Activated CD8-positive, alpha-beta memory T cell treated with anti-CD3 and anti-CD28 coated beads, Interleukin-2, amount 50 U/mL, for 48 hours (primary cell): ENCODE results near the gene RGMA.

ENCODE experiments used
- DNase-seq: peaks from one replicate; pipeline ENCODE4 v3.0.0-alpha.2; 2020

RGMA gene

DNA sequence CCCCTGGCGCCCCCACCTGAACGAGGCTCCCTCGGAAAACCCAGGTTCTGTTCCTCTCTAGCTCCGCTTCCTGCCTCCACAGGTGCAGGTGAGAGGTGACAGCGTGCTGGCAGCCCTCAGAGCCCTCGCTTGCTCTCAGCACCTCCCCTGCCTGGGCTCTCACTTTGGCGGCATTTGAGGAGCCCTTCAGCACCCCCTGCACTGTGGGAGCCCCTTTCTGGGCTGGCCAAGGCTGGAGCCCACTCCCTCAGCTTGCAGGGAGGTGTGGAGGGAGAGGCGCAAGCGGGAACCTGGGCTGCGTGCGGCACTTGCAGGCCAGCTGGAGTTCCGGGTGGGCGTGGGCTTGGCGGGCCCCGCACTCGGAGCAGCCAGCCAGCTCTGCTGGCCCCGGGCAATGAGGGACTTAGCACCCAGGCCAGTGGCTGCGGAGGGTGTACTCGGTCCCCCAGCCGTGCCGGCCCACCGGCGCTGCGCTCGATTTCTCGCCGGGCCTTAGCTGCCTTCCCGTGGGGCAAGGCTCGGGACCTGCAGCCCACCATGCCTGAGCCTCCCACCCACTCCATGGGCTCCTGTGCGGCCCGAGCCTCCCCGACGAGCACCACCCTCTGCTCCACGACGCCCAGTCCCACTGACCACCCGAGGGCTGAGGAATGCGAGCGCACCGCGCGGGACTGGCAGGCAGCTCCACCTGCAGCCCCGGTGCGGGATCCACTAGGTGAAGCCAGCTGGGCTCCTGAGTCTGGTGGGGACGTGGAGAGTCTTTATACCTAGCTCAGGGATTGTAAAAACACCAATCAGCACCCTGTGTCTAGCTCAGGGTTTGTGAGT is 57.2 kb downstream of the RGMA start:
- peak; percentile 44 for DNase-seq

DNA sequence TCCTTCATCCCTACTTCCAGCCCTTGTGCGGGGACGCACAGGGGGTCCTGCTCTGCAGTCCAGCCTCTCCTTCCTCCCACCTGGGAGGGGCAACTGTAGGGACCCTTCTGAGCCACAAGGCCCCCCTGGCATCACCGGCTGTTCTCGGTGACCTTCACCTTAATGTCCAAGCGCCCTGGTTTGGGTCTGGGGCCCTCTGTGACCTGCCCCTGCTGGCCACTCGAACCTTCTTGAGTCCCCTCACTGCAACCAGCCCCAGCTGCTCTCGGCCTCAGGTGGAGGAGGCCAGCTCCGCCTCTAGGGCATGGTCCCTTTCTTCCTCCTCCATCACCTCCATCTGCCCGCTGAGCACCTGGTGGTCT is 57.9 kb downstream of the RGMA start:
- no peak for DNase-seq

DNA sequence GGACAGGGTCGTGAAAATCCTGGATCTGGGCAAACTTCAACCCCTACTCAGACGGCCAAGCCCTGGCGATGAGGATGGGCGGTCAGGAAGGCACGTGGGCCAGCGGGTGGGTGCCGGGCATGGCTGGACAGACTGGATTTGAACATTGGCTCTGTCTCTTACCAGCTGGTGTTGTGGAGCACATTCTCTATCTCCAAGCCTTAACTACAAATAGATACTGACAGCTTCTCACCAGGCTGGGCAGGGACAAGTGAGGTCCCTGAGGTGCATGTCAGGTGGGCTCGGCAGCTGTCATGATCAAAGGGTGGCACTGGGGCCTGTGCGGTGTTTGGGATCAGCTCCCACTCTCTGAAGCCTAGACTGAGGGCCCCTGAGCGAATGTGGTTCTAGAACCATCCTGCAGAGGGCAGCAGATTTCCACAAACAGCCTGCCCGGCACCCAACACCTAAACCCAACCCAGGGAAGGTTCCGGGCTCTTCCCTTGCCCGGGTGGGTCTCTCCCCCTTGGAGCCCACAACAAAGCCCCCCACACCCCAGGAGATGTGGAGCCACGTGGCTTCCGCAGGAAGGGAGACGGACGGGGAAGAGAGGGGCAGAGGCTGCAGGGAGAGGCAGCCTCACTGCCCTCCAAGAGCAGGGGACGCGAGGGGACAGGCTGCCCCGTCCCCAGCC is 58.4 kb downstream of the RGMA start:
- peak; percentile 80 for DNase-seq

DNA sequence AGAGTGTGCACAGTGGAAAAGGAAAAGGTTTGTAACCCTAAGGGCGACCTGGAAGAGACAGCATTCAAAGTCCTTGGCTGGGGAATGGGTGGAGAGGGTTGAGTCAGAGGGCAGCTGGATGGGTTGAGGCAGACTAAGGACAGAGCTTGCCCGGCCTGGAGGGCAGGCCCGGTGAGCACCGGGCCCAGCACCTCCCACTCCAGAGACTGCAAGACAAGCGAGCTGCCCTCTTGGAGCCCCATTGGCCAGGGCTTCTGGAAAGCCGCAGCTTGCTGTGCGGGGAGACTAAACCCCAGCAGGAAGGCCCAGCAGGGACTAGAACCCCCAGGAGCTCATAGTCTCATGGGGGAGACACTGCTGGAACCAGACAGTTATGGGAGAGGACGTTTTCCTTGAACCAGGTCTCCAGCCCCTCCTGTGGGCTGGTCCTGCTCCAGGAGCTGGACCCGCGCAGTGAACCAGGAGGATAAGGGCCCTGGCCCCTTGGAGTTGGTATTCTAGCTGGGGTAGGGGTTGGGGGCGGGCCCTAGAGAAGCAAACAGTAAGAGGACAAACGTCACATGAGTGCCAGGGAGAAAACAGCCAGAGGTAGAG is 59.1 kb downstream of the RGMA start:
- DNase-seq = peak; percentile 56

DNA sequence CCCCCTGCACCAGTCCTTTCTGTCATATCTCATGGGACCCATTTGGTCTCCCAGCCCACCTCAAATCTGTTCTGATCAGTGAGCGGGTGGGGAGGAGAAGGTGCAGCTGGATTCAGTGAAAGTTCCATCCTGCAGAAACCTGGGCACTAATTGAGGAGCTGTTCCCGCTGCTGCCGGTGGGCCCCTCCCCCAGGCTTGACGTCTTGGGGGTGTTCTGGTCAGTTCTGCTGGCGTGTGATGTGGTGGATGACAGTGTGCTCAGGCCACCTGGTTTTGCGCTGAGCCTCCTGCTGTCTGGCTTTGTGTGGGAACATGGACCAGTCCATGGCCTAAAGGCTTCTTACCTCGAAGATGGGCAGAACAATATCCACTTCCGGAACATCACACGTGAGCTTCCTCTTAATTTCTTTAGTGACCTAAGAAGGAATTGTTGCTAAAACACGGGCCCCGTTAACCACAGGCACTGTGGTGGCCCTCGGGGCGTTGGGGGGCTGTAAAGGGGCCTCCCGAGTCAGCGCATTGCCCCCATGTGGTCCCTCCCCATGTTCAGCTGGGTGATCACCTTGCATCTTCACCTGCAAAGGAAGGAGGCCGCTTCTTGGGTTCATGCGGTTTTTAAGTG is 59.7 kb downstream of the RGMA start:
- DNase-seq = peak; percentile 52

DNA sequence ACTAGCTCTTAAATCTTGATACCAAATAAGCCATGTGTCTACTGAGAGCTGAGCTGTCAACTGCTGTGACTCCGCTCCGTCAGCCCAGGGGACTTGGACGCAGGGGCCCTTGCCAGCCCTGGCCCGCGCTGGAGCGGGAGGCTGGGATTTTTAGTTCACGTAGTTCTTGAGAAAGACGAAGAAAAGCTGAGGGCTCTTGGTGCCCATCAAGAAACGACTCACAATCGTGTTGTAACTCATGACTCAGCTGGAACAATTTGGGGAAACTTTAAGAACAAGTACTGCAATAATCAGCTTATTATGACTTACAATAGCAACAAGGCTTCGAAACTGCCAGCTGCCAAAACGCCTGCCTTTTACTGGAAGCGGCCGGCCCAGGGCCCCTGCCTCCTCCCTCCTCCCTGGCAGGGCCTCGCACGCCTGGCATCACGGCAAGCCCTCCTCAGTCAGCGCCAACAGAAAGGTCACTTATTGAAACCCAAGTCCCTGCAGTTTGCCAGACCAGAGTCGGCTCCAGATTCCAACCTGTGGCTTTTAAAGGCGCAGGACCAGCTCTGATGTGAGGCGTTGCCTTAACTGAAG is 60.3 kb downstream of the RGMA start:
- peak; percentile 60 for DNase-seq

DNA sequence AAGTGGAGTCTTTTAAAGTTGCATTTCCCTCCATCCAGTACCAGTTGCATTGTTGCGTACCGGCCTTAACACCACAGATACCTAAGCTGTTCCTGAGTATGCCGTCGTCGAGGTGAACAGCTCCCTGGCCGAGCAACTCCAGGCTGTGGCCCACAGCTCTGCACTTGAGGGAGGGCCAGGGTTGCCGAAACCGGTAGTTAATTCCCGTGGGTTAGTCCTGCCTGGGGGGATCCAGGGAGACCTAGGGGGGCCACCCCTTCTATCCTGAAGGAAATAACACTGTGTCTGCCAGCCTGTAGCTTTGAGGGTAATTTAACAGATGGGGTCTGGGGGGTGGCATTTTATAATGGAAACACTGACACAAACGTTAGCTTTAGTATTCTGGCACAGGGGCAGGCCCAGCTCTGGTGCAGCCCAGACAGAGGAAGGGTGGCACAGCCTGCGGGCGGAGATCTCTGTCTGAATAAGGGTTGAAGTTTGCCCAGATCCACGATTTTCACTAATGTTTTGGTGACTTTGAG is 60.8 kb downstream of the RGMA start:
- peak; percentile 49 for DNase-seq

DNA sequence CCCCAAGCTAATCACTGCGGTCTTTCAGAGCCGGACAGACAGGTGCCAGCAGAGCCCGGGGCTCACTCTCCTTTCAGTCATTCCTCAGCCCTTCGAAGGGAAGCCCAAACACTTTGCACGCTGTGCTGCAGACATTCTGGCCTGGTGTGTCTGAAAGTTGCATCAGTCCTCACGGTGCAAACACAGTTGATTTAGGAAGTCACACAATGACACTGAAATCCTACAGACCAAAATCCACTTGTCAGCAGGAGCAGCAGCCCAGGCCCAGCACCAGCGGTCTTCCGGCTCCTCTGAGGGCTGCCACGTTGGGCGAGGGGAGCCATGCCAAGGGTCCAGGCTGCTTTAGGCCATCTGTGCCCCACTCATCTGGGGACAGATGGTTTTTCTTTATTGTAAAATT is 61.6 kb downstream of the RGMA start:
- peak; percentile 43 for DNase-seq

DNA sequence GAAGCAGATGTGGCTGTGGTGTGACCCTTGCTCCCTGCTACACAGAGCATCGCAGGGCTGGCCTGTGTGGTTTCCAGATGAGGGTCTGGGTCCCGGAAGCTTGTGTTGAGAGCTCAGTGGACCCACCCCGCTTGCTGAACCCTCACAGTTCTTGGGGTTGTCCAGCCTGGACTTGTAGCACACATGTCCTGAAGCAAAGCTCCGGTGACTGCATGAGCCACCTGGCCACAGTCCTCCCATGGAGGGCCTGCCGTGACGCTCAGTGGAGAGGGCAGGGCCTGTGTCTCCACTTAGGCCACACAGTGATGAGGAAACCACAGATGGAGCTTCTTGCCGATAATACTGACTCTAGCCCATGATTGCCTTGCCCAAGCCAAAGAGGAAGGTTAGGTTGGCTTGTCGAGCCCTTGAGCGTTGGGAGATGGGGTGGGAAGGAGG is 62.6 kb downstream of the RGMA start:
- DNase-seq = peak; percentile 44

DNA sequence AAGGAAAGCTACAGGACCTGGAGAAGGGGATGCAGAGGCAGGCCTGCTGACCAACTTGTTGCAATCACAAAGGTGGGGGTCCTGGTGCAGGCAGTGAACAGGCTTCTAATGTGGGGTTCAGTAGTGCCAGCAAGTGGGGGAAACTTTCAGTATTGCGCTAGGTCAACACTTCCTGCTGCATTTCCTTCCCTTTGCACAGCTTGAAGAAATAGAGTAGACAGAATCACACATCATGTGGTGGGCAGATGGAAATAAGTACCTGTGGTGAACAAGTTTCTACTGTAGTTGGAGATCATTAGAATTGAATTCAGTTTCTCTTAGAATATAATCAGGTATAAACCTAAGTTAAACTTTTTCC is 63.4 kb downstream of the RGMA start:
- no peak for DNase-seq

DNA sequence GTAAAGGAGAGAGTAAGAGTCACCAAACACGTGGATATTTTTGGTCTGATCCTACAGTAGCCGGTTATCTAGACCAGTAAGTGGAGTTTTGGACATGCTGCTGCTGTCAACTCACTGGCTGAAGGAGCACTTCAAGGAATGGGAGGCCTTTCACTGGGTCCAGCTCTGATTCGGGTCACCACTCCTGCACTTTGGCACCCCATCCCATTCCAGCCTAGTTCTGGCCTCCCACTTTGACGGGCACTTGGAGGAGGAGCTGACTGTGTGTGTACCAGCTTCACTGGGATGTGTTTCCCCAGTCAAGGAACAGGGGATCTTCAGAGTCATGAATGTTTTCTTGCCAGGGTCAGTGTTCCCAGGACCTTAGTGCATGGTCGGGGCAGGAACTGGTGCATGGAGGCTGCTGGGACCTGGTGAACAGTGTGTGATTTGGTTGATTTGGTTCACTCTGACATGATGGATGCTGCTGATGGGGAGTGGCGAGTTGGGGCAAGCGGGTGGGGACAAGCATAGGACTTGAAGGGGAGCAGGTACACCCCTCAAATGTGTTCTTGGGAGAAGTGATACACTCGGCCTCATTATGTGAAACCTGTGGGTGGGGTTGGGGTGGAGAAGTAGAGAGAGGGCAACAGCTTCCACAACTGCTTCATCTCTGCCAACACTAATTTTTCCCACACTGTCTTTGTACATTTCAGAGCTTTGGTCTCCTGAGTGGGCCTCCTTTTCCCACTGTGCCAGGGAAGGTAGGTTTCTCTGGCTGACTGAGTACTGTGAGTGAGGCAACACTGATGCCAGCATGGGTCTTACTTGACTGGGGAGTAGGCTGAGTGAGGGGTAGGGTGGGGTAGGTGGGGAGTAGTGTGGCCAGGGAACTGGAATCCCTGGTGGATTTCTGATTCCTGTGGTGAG is 64.0 kb downstream of the RGMA start:
- peak; percentile 51 for DNase-seq

DNA sequence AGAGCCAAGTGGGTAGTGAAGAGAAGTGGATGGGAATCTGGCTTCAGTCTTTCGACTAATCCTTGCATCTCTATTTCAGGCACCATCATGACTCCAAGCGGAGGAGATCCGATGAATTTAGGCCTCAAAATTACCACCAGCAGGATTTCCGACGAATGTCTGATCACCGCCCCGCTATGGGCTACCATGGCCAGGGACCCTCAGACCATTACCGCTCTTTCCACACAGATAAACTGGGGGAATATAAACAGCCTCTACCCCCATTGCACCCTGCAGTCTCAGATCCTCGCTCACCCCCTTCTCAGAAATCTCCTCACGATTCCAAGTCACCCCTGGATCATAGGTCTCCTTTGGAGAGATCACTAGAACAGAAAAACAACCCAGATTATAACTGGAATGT is 64.7 kb downstream of the RGMA start:
- no peak for DNase-seq

DNA sequence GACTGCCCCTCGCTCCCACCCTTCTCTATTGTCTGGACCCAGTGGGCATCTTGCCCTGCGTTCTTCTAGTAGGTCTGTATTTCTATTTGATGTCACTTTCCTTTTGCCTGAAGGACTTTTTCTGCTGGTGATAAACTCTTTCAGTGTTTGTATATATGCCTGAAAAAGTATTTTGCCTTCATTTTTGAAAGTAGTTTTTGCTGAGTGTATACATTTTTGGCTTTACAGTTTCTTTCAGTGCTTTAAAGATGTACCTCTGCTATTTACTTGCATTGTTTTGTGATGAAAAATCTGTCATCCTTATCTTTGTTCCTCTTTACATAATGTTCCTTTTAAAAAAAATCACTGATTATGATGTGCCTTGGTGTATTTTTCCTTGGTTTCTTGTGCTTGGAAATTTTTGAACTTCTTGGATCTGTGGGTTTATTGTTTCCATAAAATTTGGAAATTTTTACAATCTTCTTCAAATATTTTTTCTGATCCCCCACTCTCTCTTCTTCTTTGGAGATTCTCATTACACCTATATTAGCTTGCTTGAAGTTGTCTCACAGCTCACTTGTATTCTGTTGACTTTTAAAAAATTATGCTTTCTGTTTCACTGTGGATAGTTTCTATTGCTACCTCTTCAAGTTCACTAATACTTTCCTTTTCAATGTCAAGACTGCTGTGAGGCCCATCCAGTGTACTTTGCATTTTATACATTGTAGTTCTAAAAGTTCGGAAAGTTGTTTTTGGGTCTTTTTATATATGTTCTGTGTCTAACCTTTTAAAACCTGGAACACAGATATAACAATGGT is 67.8 kb downstream of the RGMA start:
- no peak for DNase-seq

DNA sequence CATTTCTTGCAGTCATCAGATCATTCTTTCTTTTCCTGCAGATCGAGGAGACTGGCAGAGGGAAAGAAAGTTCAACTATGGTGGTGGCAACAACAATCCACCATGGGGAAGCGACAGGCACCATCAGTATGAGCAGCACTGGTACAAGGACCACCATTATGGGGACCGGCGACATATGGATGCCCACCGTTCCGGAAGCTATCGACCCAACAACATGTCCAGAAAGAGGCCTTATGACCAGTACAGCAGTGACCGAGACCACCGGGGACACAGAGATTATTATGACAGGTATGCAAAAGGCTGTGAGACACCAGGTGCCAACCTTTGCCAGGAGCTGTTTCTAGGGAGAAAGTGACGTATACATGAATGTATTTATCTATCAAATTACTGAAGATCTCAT is 69.0 kb downstream of the RGMA start:
- DNase-seq = no peak

DNA sequence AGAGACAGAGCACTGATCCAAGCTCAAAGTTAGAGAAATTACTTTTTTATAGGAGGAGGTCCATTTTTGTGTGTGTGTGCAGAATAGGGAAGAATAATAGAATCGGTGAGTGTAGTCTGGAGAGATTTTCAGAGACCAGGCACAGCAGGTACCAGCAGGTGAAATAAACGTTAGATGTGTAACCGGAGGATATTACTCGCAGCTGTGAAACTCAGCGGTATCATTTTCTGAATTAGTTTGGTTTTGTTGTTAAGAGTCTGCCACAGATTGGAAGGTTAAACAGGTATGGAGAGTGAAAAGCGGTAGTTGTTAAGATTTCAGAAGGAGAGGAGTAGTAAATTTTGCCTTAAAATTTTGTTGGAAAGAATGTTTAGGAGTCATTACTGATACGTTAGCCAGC is 69.9 kb downstream of the RGMA start:
- no peak for DNase-seq

DNA sequence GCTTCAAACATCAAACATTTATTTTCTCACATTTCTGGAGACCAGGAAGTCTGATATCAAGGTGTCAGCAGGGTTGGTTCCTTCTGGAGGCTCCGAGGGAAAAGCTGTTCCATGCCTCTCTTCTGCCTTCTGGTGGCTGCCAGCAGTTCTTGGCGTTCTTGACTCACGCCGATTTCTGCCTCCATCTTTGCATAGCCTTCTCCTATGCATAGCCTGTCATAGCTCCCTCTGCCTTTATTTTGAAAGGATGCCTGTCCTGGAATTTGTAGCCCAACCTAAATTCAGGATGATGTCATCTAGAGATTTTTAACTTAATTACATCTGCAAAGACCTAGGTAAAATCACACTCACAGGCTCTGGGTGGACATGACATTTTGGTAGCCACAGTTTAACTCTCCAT is 70.4 kb downstream of the RGMA start:
- DNase-seq = peak; percentile 49

DNA sequence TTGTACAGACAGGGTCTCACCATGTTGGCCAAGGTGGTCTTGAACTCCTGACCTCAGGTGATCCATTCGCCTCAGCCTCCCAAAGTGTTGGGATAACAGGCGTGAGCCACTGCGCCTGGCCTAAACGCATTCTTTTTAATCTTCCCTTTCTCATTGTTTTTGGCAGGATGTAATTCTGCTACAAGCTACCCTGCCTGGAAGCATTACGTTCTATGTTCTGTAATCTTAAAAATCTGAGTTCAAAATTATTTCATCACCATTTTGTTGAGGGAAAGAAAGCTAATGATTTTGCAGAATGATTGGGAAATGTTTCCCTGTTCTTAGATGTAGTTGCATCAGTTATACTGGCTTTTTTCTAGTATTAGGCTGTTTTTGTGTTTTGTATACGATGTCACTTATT is 71.5 kb downstream of the RGMA start:
- no peak for DNase-seq

DNA sequence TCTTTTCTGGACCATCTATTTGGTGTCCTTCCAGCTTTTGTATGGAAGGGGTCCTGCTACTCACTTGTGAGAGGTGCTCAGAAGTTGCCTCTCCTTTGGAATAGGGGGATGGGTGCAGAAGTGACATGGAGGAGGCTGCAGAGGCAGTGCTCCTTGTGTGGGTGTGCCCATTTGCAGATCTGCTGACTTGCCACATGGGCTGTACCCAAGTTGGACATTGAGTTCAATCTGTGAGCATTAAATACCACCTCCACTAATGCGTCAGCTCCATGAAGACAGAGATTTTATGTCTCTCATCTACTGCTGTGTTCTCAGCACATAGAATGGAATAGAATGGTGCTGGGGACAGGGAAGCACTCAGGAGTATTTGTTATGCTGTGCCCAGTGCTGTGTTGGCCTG is 76.2 kb downstream of the RGMA start:
- DNase-seq = no peak

DNA sequence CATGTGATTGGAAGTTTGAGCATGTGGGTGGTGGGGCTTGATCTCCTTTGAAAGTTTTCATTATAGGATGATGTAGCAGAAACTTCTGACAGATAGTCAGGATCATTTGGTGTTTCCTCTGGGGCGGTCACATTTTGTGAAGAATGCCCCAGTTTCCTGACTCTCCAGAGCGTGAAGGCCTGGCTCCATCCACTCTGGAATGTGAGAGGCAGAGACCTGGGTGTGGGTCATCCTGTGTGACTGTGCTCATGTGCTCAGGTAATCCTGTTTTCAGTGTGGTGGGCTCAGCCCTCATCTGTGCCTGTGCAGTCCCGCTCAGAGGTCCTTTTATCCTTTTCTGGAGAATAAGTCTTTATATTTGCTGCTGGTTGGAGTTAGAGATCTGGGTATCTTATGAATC is 81.0 kb downstream of the RGMA start:
- no peak for DNase-seq

DNA sequence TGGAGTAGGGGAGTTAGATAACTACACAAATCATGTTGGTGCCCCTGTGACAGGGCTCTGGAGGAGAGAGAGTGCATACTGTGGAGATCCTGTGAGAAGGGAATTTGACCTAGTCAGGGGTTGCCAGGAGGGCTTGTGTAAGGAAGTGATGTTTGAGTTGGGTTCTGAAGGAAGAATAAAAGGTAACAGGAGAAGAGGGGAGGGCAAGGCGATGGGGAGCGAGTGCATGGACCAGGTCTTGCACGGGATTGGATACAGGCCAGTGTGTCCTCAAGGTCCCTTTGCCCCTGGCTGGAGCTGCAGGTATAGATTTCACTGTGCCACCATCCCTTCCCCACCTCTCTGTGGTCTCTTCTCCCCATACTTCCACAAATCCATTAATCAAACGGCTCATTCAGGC is 83.9 kb downstream of the RGMA start:
- DNase-seq = no peak

DNA sequence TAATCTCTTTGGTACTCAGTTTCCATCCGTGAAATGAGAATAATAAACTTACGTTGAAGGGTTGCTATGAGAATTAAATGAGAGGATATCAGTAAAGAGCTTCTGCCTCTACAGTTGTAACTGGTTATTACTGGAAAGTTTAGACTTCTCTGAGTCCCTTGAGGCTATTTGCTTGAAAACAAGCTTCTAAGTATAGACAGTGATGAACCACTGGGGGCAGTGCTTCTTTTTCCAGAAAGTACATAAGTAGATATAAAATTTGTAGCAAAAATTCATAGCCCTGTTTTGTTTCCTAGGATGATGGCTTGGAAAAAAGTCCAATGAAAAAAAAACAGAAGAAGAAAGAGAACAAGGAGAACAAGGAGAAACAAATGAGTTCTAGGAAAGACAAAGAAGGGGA is 87.1 kb downstream of the RGMA start:
- no peak for DNase-seq
